Activated T-cell treated with anti-CD3 and anti-CD28 coated beads, Interleukin-2, amount 50 U/mL, for 24 hours (primary cell): Measurements from ENCODE around the gene BUB3.
"Not testable (repeated sequence)": the region's sequence is repeated elsewhere in the genome, so short reads cannot be mapped to it uniquely, and the experiment has no call there.

ENCODE experiments used
- DNase-seq: peaks from one replicate; pipeline ENCODE4 v3.0.0-alpha.2; 2020
- H3K27ac Mint-ChIP-seq: 2 replicates; pipeline ENCODE4 v1.8.0; 2020; ENCODE audit warnings: mild to moderate bottlenecking, mixed read lengths
- H3K27me3 Mint-ChIP-seq: 2 replicates; pipeline ENCODE4 v1.8.0; 2020; ENCODE audit warnings: mixed read lengths
- H3K36me3 Mint-ChIP-seq: 2 replicates; pipeline ENCODE4 v1.8.0; 2020; ENCODE audit warnings: low read depth, mixed read lengths
- H3K4me1 Mint-ChIP-seq: 2 replicates; pipeline ENCODE4 v1.8.0; 2020; ENCODE audit warnings: low read depth, mixed read lengths
- H3K4me3 Mint-ChIP-seq: 2 replicates; pipeline ENCODE4 v1.8.0; 2020; ENCODE audit warnings: mild to moderate bottlenecking, moderate library complexity, mixed read lengths
- H3K9me3 Mint-ChIP-seq: 2 replicates; pipeline ENCODE4 v1.8.0; 2020; ENCODE audit warnings: mixed read lengths

BUB3 gene

DNA sequence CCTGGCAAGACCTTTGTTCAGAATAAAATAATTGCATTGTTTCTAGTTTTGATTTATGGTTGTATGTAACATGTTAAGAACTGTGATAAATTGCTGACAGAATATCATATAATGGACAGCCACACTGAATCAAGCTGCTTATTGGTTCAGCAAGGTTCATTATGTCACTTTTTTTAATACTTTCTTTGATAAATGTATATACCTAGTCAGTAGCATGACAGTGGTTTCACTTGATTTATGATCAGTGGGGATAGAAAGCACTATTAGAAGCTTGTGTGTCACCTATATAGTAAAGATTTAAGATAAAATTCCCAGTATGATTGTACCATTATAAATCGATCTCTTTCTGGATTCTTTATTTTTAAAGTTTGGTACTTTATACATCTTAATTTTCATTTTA, 4.5 kb downstream of the BUB3 start:
- peak overlapping the region; percentile 99 for H3K4me3 Mint-ChIP-seq
- DNase-seq: no peak
- peak overlapping the region; percentile 37 for H3K27ac Mint-ChIP-seq
- H3K27me3 Mint-ChIP-seq: no peaks in the 10 kb centered on the region
- peaks cover 68% of the 10 kb centered on the region for H3K4me1 Mint-ChIP-seq
- no peaks in the 10 kb centered on the region for H3K9me3 Mint-ChIP-seq
- H3K36me3 Mint-ChIP-seq: peaks cover 95% of the 10 kb centered on the region

DNA sequence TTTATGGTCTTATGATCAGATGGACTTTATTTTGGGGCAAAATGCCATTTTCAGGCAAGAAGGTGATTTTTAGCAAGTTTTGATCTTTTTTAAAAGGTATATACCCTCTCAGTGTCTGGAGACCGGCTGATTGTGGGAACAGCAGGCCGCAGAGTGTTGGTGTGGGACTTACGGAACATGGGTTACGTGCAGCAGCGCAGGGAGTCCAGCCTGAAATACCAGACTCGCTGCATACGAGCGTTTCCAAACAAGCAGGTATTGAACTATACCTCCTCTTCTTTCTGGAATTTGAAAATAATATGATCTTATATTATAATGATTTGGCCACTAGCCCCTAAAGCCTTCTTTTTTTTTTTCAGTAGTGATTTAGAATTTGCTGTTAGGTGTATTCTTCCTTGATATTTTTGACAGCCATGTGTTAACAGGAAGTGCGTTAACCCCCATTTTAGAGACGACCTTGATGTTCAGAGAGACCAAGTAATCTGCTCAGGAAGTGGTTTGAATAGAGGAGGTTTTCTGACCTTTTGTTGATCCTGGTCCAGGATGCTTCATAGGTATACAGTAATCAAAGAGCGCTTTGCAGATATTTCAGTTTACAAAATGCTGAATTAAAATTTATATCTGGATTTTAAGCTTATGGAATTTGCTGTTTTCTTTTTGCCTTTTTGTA, 6.2 kb downstream of the BUB3 start:
- Mint-ChIP-seq H3K36me3 (peaks cover 100% of the 10 kb centered on the region), H3K4me3 (peak overlapping the region; percentile 59), H3K4me1 (peaks cover 69% of the 10 kb centered on the region), H3K27ac (peak overlapping the region; percentile 80), H3K27me3 (no peaks in the 10 kb centered on the region), H3K9me3 (no peaks in the 10 kb centered on the region)
- no peak for DNase-seq

DNA sequence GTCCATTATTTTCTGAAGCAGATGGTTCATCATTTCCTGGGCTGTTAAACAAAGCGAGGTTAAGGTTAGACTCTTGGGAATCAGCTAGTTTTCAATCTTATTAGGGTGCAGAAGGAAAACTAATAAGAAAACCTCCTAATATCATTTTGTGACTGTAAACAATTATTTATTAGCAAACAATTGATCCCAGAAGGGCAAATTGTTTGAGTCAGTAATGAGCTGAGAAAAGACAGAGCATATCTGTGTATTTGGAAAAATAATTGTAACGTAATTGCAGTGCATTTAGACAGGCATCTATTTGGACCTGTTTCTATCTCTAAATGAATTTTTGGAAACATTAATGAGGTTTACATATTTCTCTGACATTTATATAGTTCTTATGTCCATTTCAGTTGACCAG, 10.1 kb downstream of the BUB3 start:
- Mint-ChIP-seq H3K4me1 (peaks cover 40% of the 10 kb centered on the region), H3K27me3 (no peaks in the 10 kb centered on the region), H3K9me3 (no peaks in the 10 kb centered on the region), H3K36me3 (peaks cover 99% of the 10 kb centered on the region), H3K4me3 (no peak overlapping the region), H3K27ac (no peak overlapping the region)
- no peak for DNase-seq

DNA sequence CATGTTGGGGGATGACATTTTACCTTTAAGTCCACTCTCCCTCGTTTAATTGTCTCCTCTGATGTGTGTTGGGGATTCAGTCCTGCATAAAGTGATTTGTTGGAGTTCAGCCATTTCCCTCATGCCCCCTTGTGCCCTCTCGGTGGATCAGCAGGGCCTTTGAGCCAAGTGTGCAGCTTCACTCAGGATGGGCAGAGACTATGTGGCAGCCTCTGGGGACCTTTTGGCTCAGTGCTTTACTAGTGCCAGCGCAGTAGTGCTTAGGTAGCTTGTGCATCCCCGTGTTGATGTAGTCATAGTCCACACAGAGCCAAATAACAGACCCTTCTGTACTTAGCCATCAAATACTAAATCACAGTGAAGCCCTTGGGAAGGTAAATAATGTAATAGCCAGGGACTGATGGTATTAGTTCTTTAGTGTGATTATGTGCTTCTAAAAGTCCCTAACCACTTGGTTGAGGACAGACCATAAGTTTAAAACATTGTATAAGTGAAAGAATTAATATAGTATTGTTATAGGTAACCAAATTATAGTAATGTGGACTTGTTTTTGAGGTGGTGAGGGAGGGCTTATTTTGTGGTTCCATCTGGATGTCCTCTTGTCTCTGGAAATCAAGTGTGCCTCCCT, 11.4 kb downstream of the BUB3 start:
- DNase-seq: no peak
- peaks cover 99% of the 10 kb centered on the region for H3K36me3 Mint-ChIP-seq
- no peaks in the 10 kb centered on the region for H3K9me3 Mint-ChIP-seq
- H3K4me3 Mint-ChIP-seq: no peak overlapping the region
- H3K4me1 Mint-ChIP-seq: peaks cover 27% of the 10 kb centered on the region
- no peak overlapping the region for H3K27ac Mint-ChIP-seq
- no peaks in the 10 kb centered on the region for H3K27me3 Mint-ChIP-seq

DNA sequence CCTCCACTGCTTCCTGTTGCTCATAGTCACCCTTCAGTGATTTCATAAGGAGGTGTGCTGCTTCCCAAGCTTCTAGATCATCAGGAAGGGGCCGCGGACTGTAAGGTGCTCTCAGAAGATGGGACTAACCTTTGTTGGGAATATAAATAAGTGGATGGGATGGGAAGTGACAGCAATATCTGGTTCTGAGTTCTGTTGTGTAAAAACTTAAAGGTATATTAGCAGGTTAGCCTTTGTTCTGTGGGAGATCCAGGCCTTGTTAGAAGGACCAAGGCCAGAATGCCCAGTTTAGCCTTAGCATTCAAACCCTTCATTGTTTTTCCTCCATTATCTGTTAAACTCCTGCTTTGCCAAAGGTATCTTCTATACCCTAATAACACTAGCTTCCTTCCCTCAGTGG, 12.4 kb downstream of the BUB3 start:
- no peaks in the 10 kb centered on the region for H3K27me3 Mint-ChIP-seq
- H3K9me3 Mint-ChIP-seq: no peaks in the 10 kb centered on the region
- H3K36me3 Mint-ChIP-seq: peaks cover 98% of the 10 kb centered on the region
- no peak overlapping the region for H3K4me3 Mint-ChIP-seq
- no peak for DNase-seq
- peaks cover 19% of the 10 kb centered on the region for H3K4me1 Mint-ChIP-seq
- no peak overlapping the region for H3K27ac Mint-ChIP-seq

DNA sequence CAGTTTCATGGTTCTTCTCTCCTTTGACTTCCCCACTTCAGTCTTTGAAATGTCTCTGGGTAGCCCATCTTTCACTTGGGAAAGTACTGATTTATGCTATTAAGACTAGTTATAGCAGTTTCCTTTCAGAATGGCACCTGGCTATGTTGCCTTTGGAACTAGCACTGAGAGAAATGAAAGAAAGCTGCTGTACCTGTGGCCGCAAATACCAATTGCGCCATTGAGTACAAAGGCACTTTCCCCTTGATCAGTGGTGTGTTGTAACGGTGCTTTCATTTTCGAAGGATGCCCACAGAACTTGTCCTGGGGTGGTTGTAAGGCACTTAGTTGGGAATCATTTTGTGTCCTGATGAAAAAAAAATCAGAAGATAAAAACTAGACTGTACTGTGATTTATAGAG, 16.8 kb downstream of the BUB3 start:
- H3K27me3 Mint-ChIP-seq: no peaks in the 10 kb centered on the region
- H3K36me3 Mint-ChIP-seq: peaks cover 94% of the 10 kb centered on the region
- no peak for DNase-seq
- H3K4me1 Mint-ChIP-seq: peaks cover 8% of the 10 kb centered on the region
- H3K4me3 Mint-ChIP-seq: no peak overlapping the region
- no peak overlapping the region for H3K27ac Mint-ChIP-seq
- H3K9me3 Mint-ChIP-seq: no peaks in the 10 kb centered on the region

DNA sequence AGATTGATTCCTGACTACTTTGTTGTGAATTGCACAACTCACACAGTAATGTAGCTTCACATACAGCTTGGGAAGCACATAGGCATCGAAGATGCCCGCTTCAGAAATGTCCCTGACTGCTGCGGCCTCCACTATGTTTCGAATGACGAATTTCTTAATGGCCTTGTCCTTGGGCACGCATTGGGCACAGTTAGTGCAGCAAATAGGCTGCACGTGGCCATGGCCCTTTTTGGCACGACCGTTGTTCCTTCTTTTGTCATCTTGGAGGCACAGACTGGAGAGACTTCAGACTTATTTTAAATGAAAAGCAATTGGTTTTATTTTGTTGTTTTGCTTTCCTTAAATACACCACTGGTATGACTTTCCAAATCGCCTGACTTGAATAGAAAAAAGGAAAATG, 17.4 kb downstream of the BUB3 start:
- DNase-seq, H3K27me3 Mint-ChIP-seq, H3K4me3 Mint-ChIP-seq, H3K4me1 Mint-ChIP-seq, H3K9me3 Mint-ChIP-seq, H3K27ac Mint-ChIP-seq: not testable (repeated sequence)
- H3K36me3 Mint-ChIP-seq: peaks cover 94% of the 10 kb centered on the region

DNA sequence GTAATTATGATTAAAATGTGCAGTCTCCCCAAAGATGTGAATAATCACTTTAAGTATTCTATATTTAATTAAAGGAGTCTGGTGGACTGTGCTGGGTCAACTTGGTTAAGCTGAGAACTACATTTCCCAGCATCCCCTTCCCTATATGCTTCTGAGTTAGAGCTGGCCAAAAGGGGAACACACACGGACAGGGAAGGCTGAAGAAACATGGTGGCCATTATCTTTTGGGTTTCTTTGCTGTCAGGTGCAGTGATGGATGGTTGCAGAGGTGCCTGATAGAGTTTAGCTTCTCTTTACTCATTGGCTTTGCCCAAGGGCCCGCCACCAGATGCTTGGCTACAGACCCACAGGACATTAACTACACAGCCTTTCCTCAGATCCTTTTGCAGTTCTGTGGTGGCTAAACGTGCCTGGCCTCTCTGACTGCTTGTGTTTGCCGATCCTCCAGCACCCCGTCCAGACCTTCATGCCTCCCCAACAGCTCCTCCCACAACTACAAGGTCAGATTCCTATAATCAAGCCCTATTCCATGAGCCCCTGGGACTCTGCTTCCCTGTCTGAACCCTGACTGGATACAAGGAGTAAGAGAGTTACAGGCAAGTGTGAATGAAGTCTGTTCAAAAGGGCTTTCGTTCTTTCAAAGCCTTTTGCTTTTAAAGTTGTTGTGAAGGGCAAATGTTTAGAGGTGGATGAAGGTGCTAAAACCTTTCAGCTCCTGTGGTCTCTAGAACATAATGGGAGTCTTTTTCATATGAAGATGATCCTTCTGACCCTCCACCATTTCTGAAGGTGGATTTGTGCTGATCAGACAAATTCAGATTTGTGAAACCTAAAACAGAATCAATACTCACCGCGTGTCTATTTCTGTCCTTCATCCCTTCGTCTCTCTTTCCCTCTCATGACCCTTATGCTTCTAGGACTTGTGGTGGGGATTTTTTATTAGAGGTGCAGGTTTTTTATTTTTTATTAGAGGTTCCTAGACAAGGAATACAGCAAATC, 21.5 kb downstream of the BUB3 start:
- no peak overlapping the region for H3K4me3 Mint-ChIP-seq
- H3K9me3 Mint-ChIP-seq: peaks cover 8% of the 10 kb centered on the region
- H3K27me3 Mint-ChIP-seq: no peaks in the 10 kb centered on the region
- H3K36me3 Mint-ChIP-seq: peaks cover 86% of the 10 kb centered on the region
- peaks cover 5% of the 10 kb centered on the region for H3K4me1 Mint-ChIP-seq
- no peak for DNase-seq
- H3K27ac Mint-ChIP-seq: no peak overlapping the region

DNA sequence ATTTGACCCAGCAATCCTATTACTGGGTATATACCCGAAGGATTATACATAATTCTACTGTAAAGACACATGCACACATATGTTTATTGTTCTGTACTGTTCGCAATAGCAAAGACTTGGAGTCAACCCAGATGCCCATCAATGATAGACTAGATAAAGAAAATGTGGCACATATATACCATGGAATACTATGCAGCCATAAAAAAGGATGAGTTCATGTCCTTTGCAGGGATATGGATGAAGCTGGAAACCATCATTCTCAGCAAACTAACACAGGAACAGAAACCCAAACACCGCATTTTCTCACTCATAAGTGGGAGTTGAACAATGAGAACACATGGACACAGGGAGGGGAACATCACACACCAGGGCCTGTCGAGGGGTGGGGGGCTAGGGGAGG, 24.2 kb downstream of the BUB3 start:
- Mint-ChIP-seq H3K27ac (peak overlapping the region; percentile 8), H3K36me3 (peaks cover 72% of the 10 kb centered on the region), H3K9me3 (peaks cover 11% of the 10 kb centered on the region)
- not testable (repeated sequence) for H3K27me3 Mint-ChIP-seq, DNase-seq, H3K4me3 Mint-ChIP-seq, H3K4me1 Mint-ChIP-seq

DNA sequence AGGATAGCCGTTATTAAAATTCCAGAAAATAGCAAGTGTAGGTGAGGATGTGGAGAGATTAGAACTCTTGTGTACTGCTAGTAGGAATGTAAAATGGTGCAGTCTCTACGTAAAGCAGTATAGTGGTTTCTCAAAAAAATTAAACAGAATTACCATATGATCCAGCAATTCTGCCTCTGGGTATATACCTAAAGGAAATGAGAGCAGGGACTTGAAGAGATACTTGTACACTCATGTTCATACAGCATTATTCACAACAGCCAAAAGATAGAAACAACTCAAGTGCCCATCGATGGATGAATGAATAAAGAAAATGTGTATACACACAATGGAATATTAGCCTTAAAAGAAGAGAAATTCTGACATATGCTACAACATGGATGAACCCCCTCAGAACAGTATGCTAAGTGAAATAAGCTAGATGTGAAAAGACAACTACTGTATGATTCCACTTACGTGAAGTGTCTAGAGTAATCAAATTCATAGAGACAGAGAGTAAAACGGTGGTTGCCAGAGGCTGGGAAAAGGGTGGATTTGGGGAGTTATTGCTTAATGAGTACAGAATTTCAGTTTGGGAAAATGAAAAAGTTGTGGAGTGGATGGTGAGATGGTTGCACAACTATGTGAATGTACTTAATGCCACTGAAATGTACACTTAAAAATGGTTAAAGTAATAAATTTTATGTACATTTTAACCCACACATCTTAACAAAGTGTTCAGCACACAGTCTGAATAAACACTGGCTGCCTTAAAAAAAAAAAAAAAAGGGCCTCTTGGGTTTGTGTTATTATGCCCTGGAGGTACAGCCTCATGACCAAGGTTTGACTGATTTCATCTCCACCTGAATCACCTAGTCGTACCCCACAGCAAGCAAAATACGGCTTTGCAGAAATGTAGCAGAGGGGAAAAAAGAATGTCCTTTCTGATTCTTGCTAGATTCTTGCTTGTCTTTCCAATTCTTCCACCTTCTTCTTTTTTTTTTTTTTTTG, 26.2 kb downstream of the BUB3 start:
- H3K36me3 Mint-ChIP-seq: peaks cover 71% of the 10 kb centered on the region
- peaks cover 24% of the 10 kb centered on the region for H3K9me3 Mint-ChIP-seq
- DNase-seq: no peak
- H3K27me3 Mint-ChIP-seq: no peaks in the 10 kb centered on the region
- H3K27ac Mint-ChIP-seq: no peak overlapping the region
- no peaks in the 10 kb centered on the region for H3K4me1 Mint-ChIP-seq
- no peak overlapping the region for H3K4me3 Mint-ChIP-seq

DNA sequence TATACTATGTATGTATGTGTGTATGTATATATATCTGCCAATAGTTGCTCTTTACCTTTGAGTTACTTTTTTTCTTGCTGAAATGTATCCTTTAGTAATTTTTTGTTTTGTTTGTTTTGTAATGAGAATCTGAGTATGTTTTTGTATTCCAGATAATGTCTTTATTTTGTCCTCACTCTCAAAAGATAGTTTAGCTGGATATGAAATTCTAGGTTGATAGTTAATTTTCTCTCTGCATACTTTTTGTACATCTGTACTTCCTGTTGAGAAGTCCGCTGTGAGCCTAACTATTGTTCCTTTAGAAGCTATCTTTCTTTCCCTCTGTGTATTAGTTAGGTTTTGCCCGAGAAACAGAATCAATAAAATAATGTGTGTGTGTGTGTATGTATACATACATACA, 29.5 kb downstream of the BUB3 start:
- Mint-ChIP-seq H3K4me3 (no peak overlapping the region), H3K36me3 (peaks cover 69% of the 10 kb centered on the region), H3K27ac (no peak overlapping the region), H3K4me1 (no peaks in the 10 kb centered on the region), H3K9me3 (peaks cover 23% of the 10 kb centered on the region), H3K27me3 (no peaks in the 10 kb centered on the region)
- no peak for DNase-seq

DNA sequence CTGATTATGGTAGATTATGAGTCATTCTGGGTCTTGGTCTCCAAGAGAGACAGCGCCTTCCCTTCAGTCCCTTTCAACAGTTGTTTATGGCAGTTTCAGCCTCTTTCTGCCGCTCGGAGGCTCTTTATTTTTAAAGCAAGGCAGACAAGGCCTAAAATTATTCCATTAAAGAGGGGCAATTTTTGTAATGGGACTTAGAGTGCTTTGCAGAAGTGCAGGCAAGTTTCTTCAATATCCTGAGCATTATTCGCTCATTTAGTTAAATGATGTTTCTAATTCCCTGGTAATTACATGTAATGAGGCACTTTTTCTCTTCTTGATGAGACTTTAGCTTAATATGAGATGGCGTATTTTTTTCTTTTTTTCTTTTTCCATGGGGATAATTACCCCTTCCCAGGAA, 33.6 kb downstream of the BUB3 start:
- H3K4me1 Mint-ChIP-seq: no peaks in the 10 kb centered on the region
- peaks cover 23% of the 10 kb centered on the region for H3K9me3 Mint-ChIP-seq
- H3K27me3 Mint-ChIP-seq: no peaks in the 10 kb centered on the region
- H3K27ac Mint-ChIP-seq: no peak overlapping the region
- peaks cover 91% of the 10 kb centered on the region for H3K36me3 Mint-ChIP-seq
- no peak overlapping the region for H3K4me3 Mint-ChIP-seq
- DNase-seq: no peak

DNA sequence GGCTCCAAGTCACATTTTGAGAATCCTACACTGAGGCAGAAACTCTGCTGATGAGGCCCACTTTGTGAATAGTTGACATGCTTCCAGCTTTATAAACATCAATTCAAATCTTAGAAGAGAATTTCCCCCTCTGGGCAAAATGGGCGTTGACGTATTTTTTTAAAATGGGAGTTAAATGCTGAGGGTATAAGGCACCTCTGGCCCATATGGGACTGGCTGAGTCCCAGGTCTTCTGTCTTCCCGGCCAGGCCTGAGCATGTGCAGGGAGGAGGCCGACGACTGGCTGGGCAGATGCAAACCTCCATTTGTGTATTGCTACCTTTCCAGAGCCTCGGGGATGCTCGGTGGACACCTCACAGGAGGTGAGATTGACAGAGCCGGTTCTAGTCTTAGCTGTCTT, 37.7 kb downstream of the BUB3 start:
- Mint-ChIP-seq H3K36me3 (peaks cover 61% of the 10 kb centered on the region), H3K9me3 (no peaks in the 10 kb centered on the region), H3K4me1 (no peaks in the 10 kb centered on the region), H3K27ac (no peak overlapping the region), H3K27me3 (no peaks in the 10 kb centered on the region), H3K4me3 (no peak overlapping the region)
- DNase-seq: no peak

DNA sequence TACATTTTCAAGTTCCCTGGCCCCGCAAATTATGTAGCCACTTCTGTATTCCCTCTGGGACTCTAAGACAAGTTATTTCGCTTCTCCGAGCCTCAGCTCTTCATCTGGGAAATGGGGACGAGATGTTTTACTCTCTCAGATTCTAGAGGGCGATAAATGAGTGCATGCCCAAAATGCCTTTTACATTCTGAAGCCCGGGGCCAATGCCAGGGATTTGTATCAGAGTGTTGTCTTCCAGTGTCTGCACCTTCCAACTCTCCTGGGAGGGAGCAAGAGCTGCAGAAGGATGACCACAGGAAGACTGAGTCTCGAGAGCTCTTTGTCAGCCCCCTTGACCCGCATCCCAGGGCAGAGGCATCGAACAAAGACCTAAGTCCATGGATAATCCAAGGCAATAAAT, 39.9 kb downstream of the BUB3 start:
- H3K36me3 Mint-ChIP-seq: peaks cover 46% of the 10 kb centered on the region
- DNase-seq: no peak
- no peaks in the 10 kb centered on the region for H3K9me3 Mint-ChIP-seq
- no peaks in the 10 kb centered on the region for H3K4me1 Mint-ChIP-seq
- H3K27ac Mint-ChIP-seq: no peak overlapping the region
- no peak overlapping the region for H3K4me3 Mint-ChIP-seq
- H3K27me3 Mint-ChIP-seq: no peaks in the 10 kb centered on the region
